Smooth muscle cell (in vitro differentiated cells): ENCODE measurements around the gene NCS1. TPM values are rescaled to one million over a fixed set of nuclear protein-coding genes. Genes with fewer than 3 reads are reported as not detected.

Experiments
- DNase-seq: peaks from one replicate; lab custom pipeline; 2025; ENCODE audit not compliant: unreplicated experiment; lab: John Stamatoyannopoulos, UW
- H2AFZ ChIP-seq: fragments of 200-600 bp; sonication (generic); 2 replicates; pipeline ENCODE4 v1.6.0; 2016; ENCODE audit warnings: antibody characterized with exemption, low read depth, mild to moderate bottlenecking
- H3F3A ChIP-seq: fragments of 200-600 bp; sonication (generic); 2 replicates; pipeline ENCODE4 v1.6.0; 2017; ENCODE audit warnings: antibody characterized with exemption, low read depth
- H3K27ac ChIP-seq: fragments of 200-600 bp; sonication (generic); 2 replicates; pipeline ENCODE4 v1.5.1; 2016; ENCODE audit warnings: low read depth, mild to moderate bottlenecking
- H3K27me3 ChIP-seq: fragments of 200-600 bp; sonication (generic); 2 replicates; pipeline ENCODE4 v1.6.1; 2016; ENCODE audit warnings: low read depth, mild to moderate bottlenecking
- H3K36me3 ChIP-seq: fragments of 200-600 bp; sonication (generic); 2 replicates; pipeline ENCODE4 v1.5.1; 2016; ENCODE audit warnings: low read depth
- H3K4me1 ChIP-seq: fragments of 200-600 bp; sonication (generic); 2 replicates; pipeline ENCODE4 v1.5.1; 2016; ENCODE audit warnings: low read depth
- H3K4me2 ChIP-seq: fragments of 200-600 bp; sonication (generic); 2 replicates; pipeline ENCODE4 v1.6.0; 2016; ENCODE audit warnings: mild to moderate bottlenecking
- H3K4me3 ChIP-seq: fragments of 200-600 bp; sonication (generic); 2 replicates; pipeline ENCODE4 v1.5.1; 2016; ENCODE audit warnings: mild to moderate bottlenecking
- H3K79me2 ChIP-seq: fragments of 200-600 bp; sonication (generic); 2 replicates; pipeline ENCODE4 v1.6.0; 2016; ENCODE audit warnings: low read depth, mild to moderate bottlenecking
- H3K9ac ChIP-seq: fragments of 200-600 bp; sonication (generic); 2 replicates; pipeline ENCODE4 v1.6.0; 2016; ENCODE audit warnings: low read depth
- H3K9me3 ChIP-seq: fragments of 200-600 bp; sonication (generic); replicated peaks from 2 replicates; pipeline ENCODE4 v1.5.1; 2016; ENCODE audit warnings: low read depth
- H4K20me1 ChIP-seq: fragments of 200-600 bp; sonication (generic); 2 replicates; pipeline ENCODE4 v1.6.0; 2016; ENCODE audit warnings: low read depth
- whole genome bisulfite sequencing: methylation state at CpG from one replicate; pipeline ENCODE4 v1.1.7; 2016; ENCODE audit warnings: low lambda C conversion rate; 5-methylcytosine and 5-hydroxymethylcytosine counted together
- polyA plus RNA-seq: library from polyadenylated mRNA; unstranded; fragments of >200 nt; fragmentation: Nextera tagmentation; extraction: Ambion mirVana; gene quantifications from 2 replicates; pipeline ENCODE4 v1.2.1, GENCODE V29; 2016
- total RNA-seq: library from RNA; depleted of rRNA; stranded (reverse); fragments of >200 nt; gene quantifications from 2 replicates; pipeline ENCODE4 v1.2.3, GENCODE V29; 2014
- TF ChIP-seq, protein P1 (sequence below): fragments of 200-600 bp; sonication (generic); IDR thresholded peaks from 2 replicates; pipeline ENCODE4 v1.5.1; 2017; ENCODE audit warnings: borderline replicate concordance, mild to moderate bottlenecking, antibody characterized with exemption; ENCODE audit not compliant: insufficient read depth, poor library complexity, severe bottlenecking

Gene NCS1
- total and polyA plus RNA-seq, 2 experiments from 2014 or later: 28.0 to 59.3 TPM

DNA sequence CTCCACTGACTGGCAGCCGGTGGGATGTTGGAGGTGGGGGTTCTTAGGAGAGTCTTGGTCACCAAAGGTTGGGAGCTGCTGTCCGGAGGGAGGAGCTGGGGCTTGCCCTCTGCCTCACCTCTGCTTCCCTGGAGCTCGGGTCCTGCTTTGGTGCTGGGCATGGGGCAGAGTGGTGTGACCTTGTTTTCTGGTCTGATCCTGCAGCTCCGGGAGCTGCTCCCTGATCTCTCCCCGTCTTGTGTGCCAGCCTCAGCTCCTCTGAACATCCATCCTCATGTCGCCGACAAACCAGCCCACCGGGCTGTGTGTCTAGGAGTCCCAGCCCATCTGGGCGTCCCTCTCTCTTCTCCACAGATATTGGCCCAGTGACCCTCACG is 112.0 kb downstream of the NCS1 start:
- TF ChIP-seq, protein P1, sequence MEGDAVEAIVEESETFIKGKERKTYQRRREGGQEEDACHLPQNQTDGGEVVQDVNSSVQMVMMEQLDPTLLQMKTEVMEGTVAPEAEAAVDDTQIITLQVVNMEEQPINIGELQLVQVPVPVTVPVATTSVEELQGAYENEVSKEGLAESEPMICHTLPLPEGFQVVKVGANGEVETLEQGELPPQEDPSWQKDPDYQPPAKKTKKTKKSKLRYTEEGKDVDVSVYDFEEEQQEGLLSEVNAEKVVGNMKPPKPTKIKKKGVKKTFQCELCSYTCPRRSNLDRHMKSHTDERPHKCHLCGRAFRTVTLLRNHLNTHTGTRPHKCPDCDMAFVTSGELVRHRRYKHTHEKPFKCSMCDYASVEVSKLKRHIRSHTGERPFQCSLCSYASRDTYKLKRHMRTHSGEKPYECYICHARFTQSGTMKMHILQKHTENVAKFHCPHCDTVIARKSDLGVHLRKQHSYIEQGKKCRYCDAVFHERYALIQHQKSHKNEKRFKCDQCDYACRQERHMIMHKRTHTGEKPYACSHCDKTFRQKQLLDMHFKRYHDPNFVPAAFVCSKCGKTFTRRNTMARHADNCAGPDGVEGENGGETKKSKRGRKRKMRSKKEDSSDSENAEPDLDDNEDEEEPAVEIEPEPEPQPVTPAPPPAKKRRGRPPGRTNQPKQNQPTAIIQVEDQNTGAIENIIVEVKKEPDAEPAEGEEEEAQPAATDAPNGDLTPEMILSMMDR: no peak
- Histone ChIP-seq H3F3A (no peaks in the 10 kb centered on the region), H3K4me1 (no peaks in the 10 kb centered on the region), H3K79me2 (no peaks in the 10 kb centered on the region), H4K20me1 (no peaks in the 10 kb centered on the region), H3K27me3 (peaks cover 47% of the 10 kb centered on the region), H3K36me3 (no peaks in the 10 kb centered on the region), H3K9ac (no peak overlapping the region), H3K4me3 (no peak overlapping the region), H3K4me2 (no peak overlapping the region), H2AFZ (no peak overlapping the region), H3K27ac (no peak overlapping the region), H3K9me3 (no peaks in the 10 kb centered on the region)
- no peak for DNase-seq
- WGBS: 90% methylated on average over 10 of the region's 10 CpGs

DNA sequence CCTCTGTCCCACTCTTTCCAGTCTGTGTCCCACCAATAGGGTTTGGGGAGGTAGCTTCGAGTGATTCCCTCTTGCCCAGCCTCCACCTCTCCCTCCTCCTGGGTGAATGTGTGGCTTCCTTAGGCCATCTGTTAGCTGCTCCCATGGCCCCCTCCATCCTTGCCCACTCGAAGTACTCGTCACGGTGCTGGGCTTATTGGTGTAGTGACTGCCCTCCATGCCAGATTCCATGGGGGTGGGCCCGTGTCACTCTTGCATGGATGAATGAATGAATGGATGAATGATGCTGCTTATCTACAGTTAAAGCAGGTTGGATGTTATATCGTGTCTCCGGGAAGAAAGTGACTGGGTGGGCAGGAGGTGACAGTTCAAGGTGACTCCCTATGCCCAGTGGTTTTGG is 112.5 kb downstream of the NCS1 start:
- no peak for DNase-seq

DNA sequence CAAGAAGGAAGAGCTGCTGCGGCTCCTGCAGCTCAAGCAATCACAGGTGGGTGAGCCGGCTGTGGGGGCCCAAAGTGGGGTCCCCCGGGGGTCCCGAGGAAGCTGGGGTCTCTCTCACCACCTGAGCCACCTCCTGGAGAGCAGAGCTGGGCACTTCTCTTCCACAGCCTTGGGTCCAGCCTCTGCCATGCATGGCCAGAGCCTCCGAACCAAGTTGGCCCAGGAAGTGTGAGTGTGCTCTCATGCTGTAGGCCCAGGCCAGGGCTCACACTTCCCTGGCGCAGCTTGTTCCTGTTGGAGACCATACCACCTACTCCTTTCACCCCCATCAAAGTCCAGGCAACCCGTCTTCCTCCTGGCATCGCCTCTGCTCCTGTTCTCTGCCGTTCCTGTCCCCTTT is 113.1 kb downstream of the NCS1 start:
- H3F3A ChIP-seq: no peaks in the 10 kb centered on the region
- TF ChIP-seq, protein P1: no peak
- 86% methylated on average over 9 of the region's 9 CpGs for WGBS
- H3K9ac ChIP-seq: no peak overlapping the region
- no peaks in the 10 kb centered on the region for H3K79me2 ChIP-seq
- no peaks in the 10 kb centered on the region for H3K9me3 ChIP-seq
- no peak for DNase-seq
- H3K36me3 ChIP-seq: no peaks in the 10 kb centered on the region
- H4K20me1 ChIP-seq: no peaks in the 10 kb centered on the region
- no peak overlapping the region for H3K4me2 ChIP-seq
- no peak overlapping the region for H2AFZ ChIP-seq
- no peak overlapping the region for H3K27ac ChIP-seq
- H3K4me1 ChIP-seq: no peaks in the 10 kb centered on the region
- H3K4me3 ChIP-seq: no peak overlapping the region
- H3K27me3 ChIP-seq: peaks cover 49% of the 10 kb centered on the region

More for the DNA sequence above, 112.5 kb downstream of the NCS1 start:
- no peaks in the 10 kb centered on the region for H3K4me1 ChIP-seq
- H3K79me2 ChIP-seq: no peaks in the 10 kb centered on the region
- 96% methylated on average over 7 of the region's 7 CpGs for WGBS
- H3F3A ChIP-seq: no peaks in the 10 kb centered on the region
- H2AFZ ChIP-seq: no peak overlapping the region
- H3K4me3 ChIP-seq: no peak overlapping the region
- TF ChIP-seq, protein P1: no peak
- H3K27ac ChIP-seq: no peak overlapping the region
- no peaks in the 10 kb centered on the region for H4K20me1 ChIP-seq
- no peak overlapping the region for H3K9ac ChIP-seq
- H3K36me3 ChIP-seq: no peaks in the 10 kb centered on the region
- peaks cover 49% of the 10 kb centered on the region for H3K27me3 ChIP-seq
- H3K9me3 ChIP-seq: no peaks in the 10 kb centered on the region
- H3K4me2 ChIP-seq: no peak overlapping the region

DNA sequence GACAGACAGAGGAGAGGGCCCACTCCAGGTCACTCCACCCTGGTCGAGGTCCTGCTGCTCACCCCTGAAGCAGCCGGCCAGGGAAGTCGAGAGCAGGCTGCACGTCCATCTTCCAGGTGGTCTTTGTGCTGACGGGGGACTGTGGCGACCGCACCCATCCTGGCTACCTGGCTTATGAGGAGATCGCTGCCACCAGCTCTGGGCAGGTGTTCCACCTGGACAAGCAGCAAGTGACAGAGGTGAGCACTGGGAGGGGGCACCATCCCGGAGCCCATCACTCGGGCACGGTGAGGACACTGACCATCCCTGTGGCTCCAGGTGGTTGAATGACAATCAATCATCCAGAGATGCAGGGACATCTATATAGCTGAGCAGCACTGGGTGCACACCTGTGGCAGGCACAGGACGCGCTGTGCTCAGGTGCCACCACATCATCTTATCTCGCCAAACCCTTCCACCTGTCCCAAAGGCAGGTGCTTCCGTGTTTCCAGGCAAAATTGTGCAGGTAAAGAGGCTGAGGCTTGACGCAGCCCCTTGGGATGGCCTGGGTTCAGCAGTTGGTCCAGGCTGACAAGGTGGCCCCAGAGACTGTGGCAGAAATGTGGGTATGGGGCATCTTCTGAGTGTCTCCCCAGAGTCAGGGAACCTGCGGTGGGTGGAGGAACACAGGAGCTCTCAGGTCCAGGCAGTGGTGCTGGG is 114.0 kb downstream of the NCS1 start:
- DNase-seq: no peak
- peaks cover 51% of the 10 kb centered on the region for H3K27me3 ChIP-seq

More for the DNA sequence above, 114.0 kb downstream of the NCS1 start:
- Histone ChIP-seq H2AFZ (no peak overlapping the region), H3K4me3 (no peak overlapping the region), H4K20me1 (no peaks in the 10 kb centered on the region), H3K36me3 (no peaks in the 10 kb centered on the region), H3K4me1 (no peaks in the 10 kb centered on the region), H3K9me3 (no peaks in the 10 kb centered on the region), H3F3A (no peaks in the 10 kb centered on the region), H3K27ac (no peak overlapping the region), H3K79me2 (no peaks in the 10 kb centered on the region), H3K4me2 (no peak overlapping the region), H3K9ac (no peak overlapping the region)
- TF ChIP-seq, protein P1: no peak
- WGBS: 92% methylated on average over 17 of the region's 17 CpGs
